WTC11 (cell line): Measurements from ENCODE around the gene RHBDL2. TPM values are rescaled to one million over a fixed set of nuclear protein-coding genes. Genes with fewer than 3 reads are reported as not detected.

Experiments used
- ATAC-seq: fragments of 200-7000 bp; cut with Tn5 transposase; 2 replicates; pipeline ENCODE4 v1.10.0; 2021; ENCODE audit warnings: mild to moderate bottlenecking, moderate library complexity
- CTCF ChIA-PET: fragments of 300-600 bp; sonication (Branson Sonifier 250); formaldehyde crosslinking; loops from one replicate; lab custom pipeline; 2021; ENCODE audit warnings: antibody characterized with exemption; lab: Charles Lee
- POLR2A ChIA-PET: fragments of 350-600 bp; sonication (Branson Sonifier 250); formaldehyde crosslinking; loops from one replicate; lab custom pipeline; 2021; ENCODE audit warnings: antibody characterized with exemption; lab: Charles Lee
- DNase-seq: peaks from one replicate; pipeline ENCODE4 v3.0.0; 2021; ENCODE audit warnings: low spot score
- H3K27ac Mint-ChIP-seq: 2 replicates; pipeline ENCODE4 v1.8.0; 2021; ENCODE audit warnings: mixed read lengths
- H3K27me3 Mint-ChIP-seq: 2 replicates; pipeline ENCODE4 v1.8.0; 2021; ENCODE audit warnings: low read depth, mild to moderate bottlenecking, moderate library complexity, mixed read lengths
- H3K36me3 Mint-ChIP-seq: 2 replicates; pipeline ENCODE4 v1.8.0; 2021; ENCODE audit warnings: mixed read lengths
- H3K4me1 Mint-ChIP-seq: 2 replicates; pipeline ENCODE4 v1.8.0; 2022; ENCODE audit warnings: mixed read lengths
- H3K4me3 Mint-ChIP-seq: 2 replicates; pipeline ENCODE4 v1.8.0; 2021; ENCODE audit warnings: mild to moderate bottlenecking, moderate library complexity, mixed read lengths
- H3K9me3 Mint-ChIP-seq: 2 replicates; pipeline ENCODE4 v1.8.0; 2021; ENCODE audit warnings: mixed read lengths
- ATF1 ChIP-seq: sonication (generic); formaldehyde crosslinking; IDR thresholded peaks from 2 replicates; pipeline ENCODE4 v1.8.1; 2023; ENCODE audit warnings: mild to moderate bottlenecking, moderate library complexity, missing genetic modification reagents
- CBFB ChIP-seq: sonication (generic); formaldehyde crosslinking; IDR thresholded peaks from 2 replicates; pipeline ENCODE4 v1.8.1; 2022; ENCODE audit warnings: mild to moderate bottlenecking, low read depth, missing genetic modification reagents
- EMX1 ChIP-seq: fragments of 250-450 bp; sonication (Bioruptor Pico); IDR thresholded peaks from 2 replicates; pipeline ENCODE4 v1.8.0; 2021; ENCODE audit warnings: mild to moderate bottlenecking
- MYBL2 ChIP-seq: sonication (generic); formaldehyde crosslinking; IDR thresholded peaks from 2 replicates; pipeline ENCODE4 v1.8.1; 2023; ENCODE audit warnings: mild to moderate bottlenecking, moderate library complexity, missing genetic modification reagents
- NR2C2 ChIP-seq: sonication (generic); formaldehyde crosslinking; IDR thresholded peaks from 2 replicates; pipeline ENCODE4 v1.8.0; 2022; ENCODE audit warnings: mild to moderate bottlenecking, missing genetic modification reagents
- PRRX2 ChIP-seq: fragments of 250-450 bp; sonication (Bioruptor Pico); IDR thresholded peaks from 2 replicates; pipeline ENCODE4 v1.8.0; 2021; ENCODE audit warnings: mild to moderate bottlenecking
- RELA ChIP-seq: sonication (generic); formaldehyde crosslinking; IDR thresholded peaks from 2 replicates; pipeline ENCODE4 v1.8.1; 2022; ENCODE audit warnings: missing genetic modification reagents, mild to moderate bottlenecking, borderline replicate concordance
- RORB ChIP-seq: fragments of 250-450 bp; sonication (Bioruptor Pico); IDR thresholded peaks from 2 replicates; pipeline ENCODE4 v1.9.0; 2021; ENCODE audit warnings: mild to moderate bottlenecking
- SMAD4 ChIP-seq: sonication (generic); formaldehyde crosslinking; IDR thresholded peaks from 2 replicates; pipeline ENCODE4 v1.8.0; 2022; ENCODE audit warnings: mild to moderate bottlenecking, missing genetic modification reagents
- SOX15 ChIP-seq: fragments of 250-450 bp; sonication (Bioruptor Pico); IDR thresholded peaks from 2 replicates; pipeline ENCODE4 v1.9.0; 2021; ENCODE audit warnings: mild to moderate bottlenecking
- ZNF317 ChIP-seq: sonication (generic); formaldehyde crosslinking; IDR thresholded peaks from 2 replicates; pipeline ENCODE4 v1.8.1; 2023; ENCODE audit warnings: low read depth, mild to moderate bottlenecking, moderate library complexity, missing genetic modification reagents, borderline replicate concordance
- ZNF671 ChIP-seq: fragments of 250-450 bp; sonication (Bioruptor Pico); IDR thresholded peaks from 2 replicates; pipeline ENCODE4 v1.8.0; 2021; ENCODE audit warnings: mild to moderate bottlenecking
- total RNA-seq: library from RNA; stranded (reverse); gene quantifications from 3 replicates; pipeline ENCODE4 v1.2.3, GENCODE V29; 2021
- TF ChIP-seq, protein P1 (sequence below): sonication (generic); formaldehyde crosslinking; IDR thresholded peaks from 2 replicates; pipeline ENCODE4 v1.8.1; 2022; ENCODE audit warnings: mild to moderate bottlenecking, moderate library complexity, missing genetic modification reagents
- TF ChIP-seq, protein P2 (sequence below): sonication (generic); formaldehyde crosslinking; IDR thresholded peaks from 2 replicates; pipeline ENCODE4 v1.8.1; 2022; ENCODE audit warnings: low read depth, missing genetic modification reagents, borderline replicate concordance
- TF ChIP-seq, protein P3 (sequence below): sonication (generic); formaldehyde crosslinking; IDR thresholded peaks from 2 replicates; pipeline ENCODE4 v1.8.1; 2022; ENCODE audit warnings: low read depth, mild to moderate bottlenecking, moderate library complexity, missing genetic modification reagents, borderline replicate concordance
- TF ChIP-seq, protein P4 (sequence below): sonication (generic); formaldehyde crosslinking; IDR thresholded peaks from 2 replicates; pipeline ENCODE4 v1.8.1; 2023; ENCODE audit warnings: mild to moderate bottlenecking, missing genetic modification reagents, borderline replicate concordance
- TF ChIP-seq, protein P5 (sequence below): sonication (generic); formaldehyde crosslinking; IDR thresholded peaks from 2 replicates; pipeline ENCODE4 v1.8.0; 2023; ENCODE audit warnings: missing genetic modification reagents
- TF ChIP-seq, protein P6 (sequence below): fragments of 250-450 bp; sonication (Bioruptor Pico); IDR thresholded peaks from 2 replicates; pipeline ENCODE4 v1.9.0; 2021; ENCODE audit warnings: mild to moderate bottlenecking, borderline replicate concordance

The RHBDL2 gene
- total RNA-seq, 1 experiment from 2014 or later, result 0.26 TPM

DNA sequence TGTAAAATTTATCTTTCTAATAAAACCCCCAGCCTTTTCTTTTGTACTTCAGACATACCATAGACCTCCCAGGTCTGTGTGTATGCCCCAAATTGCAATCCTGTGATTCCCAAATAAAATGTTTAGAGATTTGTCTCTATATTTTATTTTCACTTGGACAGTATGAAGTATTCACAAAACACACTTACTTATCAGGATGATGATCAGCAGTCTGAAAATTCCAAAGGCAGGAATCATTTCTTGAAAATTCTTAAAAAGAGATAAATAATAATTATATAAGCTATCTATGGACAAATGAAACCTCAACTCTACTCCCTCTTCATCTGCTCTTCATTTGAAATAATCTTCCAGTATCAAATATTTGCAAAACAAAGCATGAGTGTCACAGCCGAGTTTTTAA lies 48.7 kb downstream of the RHBDL2 start:
- Mint-ChIP-seq H3K36me3 (no peaks in the 10 kb centered on the region), H3K9me3 (no peaks in the 10 kb centered on the region), H3K27ac (no peak overlapping the region), H3K4me1 (peaks cover 6% of the 10 kb centered on the region), H3K4me3 (no peak overlapping the region), H3K27me3 (no peaks in the 10 kb centered on the region)
- CTCF ChIA-PET, result interaction anchor here (1.2 to 2.4 kb wide), 4 partner anchors 13 to 133 kb away, joined by 3 to 13 read pairs (median 4); partner anchors contain the start of gene NDUFS5
- POLR2A ChIA-PET, result interaction anchor here (1.1 kb wide), 1 partner anchor 114 kb away, joined by 5 read pairs; no protein-coding TSS in a partner anchor
- DNase-seq (no peak), ATAC-seq (no peak)
- TF ChIP-seq, protein P1, sequence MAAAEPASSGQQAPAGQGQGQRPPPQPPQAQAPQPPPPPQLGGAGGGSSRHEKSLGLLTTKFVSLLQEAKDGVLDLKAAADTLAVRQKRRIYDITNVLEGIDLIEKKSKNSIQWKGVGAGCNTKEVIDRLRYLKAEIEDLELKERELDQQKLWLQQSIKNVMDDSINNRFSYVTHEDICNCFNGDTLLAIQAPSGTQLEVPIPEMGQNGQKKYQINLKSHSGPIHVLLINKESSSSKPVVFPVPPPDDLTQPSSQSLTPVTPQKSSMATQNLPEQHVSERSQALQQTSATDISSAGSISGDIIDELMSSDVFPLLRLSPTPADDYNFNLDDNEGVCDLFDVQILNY (CRISPR knock-in tag), result no peak
- TF ChIP-seq, protein P2, sequence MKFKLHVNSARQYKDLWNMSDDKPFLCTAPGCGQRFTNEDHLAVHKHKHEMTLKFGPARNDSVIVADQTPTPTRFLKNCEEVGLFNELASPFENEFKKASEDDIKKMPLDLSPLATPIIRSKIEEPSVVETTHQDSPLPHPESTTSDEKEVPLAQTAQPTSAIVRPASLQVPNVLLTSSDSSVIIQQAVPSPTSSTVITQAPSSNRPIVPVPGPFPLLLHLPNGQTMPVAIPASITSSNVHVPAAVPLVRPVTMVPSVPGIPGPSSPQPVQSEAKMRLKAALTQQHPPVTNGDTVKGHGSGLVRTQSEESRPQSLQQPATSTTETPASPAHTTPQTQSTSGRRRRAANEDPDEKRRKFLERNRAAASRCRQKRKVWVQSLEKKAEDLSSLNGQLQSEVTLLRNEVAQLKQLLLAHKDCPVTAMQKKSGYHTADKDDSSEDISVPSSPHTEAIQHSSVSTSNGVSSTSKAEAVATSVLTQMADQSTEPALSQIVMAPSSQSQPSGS, result no peak
- no peak for TF ChIP-seq SOX15 (CRISPR knock-in tag)
- TF ChIP-seq MYBL2 (CRISPR knock-in tag), result no peak
- no peak for TF ChIP-seq ZNF671 (CRISPR knock-in tag)
- TF ChIP-seq, protein P3, sequence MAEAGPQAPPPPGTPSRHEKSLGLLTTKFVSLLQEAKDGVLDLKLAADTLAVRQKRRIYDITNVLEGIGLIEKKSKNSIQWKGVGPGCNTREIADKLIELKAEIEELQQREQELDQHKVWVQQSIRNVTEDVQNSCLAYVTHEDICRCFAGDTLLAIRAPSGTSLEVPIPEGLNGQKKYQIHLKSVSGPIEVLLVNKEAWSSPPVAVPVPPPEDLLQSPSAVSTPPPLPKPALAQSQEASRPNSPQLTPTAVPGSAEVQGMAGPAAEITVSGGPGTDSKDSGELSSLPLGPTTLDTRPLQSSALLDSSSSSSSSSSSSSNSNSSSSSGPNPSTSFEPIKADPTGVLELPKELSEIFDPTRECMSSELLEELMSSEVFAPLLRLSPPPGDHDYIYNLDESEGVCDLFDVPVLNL, result no peak
- no peak for TF ChIP-seq ATF1 (CRISPR knock-in tag)
- no peak for TF ChIP-seq RELA
- no peak for TF ChIP-seq EMX1 (CRISPR knock-in tag)
- TF ChIP-seq NR2C2 (CRISPR knock-in tag), result no peak
- no peak for TF ChIP-seq CBFB
- TF ChIP-seq, protein P4, sequence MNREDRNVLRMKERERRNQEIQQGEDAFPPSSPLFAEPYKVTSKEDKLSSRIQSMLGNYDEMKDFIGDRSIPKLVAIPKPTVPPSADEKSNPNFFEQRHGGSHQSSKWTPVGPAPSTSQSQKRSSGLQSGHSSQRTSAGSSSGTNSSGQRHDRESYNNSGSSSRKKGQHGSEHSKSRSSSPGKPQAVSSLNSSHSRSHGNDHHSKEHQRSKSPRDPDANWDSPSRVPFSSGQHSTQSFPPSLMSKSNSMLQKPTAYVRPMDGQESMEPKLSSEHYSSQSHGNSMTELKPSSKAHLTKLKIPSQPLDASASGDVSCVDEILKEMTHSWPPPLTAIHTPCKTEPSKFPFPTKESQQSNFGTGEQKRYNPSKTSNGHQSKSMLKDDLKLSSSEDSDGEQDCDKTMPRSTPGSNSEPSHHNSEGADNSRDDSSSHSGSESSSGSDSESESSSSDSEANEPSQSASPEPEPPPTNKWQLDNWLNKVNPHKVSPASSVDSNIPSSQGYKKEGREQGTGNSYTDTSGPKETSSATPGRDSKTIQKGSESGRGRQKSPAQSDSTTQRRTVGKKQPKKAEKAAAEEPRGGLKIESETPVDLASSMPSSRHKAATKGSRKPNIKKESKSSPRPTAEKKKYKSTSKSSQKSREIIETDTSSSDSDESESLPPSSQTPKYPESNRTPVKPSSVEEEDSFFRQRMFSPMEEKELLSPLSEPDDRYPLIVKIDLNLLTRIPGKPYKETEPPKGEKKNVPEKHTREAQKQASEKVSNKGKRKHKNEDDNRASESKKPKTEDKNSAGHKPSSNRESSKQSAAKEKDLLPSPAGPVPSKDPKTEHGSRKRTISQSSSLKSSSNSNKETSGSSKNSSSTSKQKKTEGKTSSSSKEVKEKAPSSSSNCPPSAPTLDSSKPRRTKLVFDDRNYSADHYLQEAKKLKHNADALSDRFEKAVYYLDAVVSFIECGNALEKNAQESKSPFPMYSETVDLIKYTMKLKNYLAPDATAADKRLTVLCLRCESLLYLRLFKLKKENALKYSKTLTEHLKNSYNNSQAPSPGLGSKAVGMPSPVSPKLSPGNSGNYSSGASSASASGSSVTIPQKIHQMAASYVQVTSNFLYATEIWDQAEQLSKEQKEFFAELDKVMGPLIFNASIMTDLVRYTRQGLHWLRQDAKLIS, result no peak
- no peak for TF ChIP-seq ZNF317 (CRISPR knock-in tag)
- no peak for TF ChIP-seq SMAD4 (CRISPR knock-in tag)
- TF ChIP-seq, protein P5, sequence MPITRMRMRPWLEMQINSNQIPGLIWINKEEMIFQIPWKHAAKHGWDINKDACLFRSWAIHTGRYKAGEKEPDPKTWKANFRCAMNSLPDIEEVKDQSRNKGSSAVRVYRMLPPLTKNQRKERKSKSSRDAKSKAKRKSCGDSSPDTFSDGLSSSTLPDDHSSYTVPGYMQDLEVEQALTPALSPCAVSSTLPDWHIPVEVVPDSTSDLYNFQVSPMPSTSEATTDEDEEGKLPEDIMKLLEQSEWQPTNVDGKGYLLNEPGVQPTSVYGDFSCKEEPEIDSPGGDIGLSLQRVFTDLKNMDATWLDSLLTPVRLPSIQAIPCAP, result no peak
- TF ChIP-seq, protein P6, sequence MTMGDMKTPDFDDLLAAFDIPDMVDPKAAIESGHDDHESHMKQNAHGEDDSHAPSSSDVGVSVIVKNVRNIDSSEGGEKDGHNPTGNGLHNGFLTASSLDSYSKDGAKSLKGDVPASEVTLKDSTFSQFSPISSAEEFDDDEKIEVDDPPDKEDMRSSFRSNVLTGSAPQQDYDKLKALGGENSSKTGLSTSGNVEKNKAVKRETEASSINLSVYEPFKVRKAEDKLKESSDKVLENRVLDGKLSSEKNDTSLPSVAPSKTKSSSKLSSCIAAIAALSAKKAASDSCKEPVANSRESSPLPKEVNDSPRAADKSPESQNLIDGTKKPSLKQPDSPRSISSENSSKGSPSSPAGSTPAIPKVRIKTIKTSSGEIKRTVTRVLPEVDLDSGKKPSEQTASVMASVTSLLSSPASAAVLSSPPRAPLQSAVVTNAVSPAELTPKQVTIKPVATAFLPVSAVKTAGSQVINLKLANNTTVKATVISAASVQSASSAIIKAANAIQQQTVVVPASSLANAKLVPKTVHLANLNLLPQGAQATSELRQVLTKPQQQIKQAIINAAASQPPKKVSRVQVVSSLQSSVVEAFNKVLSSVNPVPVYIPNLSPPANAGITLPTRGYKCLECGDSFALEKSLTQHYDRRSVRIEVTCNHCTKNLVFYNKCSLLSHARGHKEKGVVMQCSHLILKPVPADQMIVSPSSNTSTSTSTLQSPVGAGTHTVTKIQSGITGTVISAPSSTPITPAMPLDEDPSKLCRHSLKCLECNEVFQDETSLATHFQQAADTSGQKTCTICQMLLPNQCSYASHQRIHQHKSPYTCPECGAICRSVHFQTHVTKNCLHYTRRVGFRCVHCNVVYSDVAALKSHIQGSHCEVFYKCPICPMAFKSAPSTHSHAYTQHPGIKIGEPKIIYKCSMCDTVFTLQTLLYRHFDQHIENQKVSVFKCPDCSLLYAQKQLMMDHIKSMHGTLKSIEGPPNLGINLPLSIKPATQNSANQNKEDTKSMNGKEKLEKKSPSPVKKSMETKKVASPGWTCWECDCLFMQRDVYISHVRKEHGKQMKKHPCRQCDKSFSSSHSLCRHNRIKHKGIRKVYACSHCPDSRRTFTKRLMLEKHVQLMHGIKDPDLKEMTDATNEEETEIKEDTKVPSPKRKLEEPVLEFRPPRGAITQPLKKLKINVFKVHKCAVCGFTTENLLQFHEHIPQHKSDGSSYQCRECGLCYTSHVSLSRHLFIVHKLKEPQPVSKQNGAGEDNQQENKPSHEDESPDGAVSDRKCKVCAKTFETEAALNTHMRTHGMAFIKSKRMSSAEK (CRISPR knock-in tag), result no peak
- TF ChIP-seq PRRX2, result no peak
- no peak for TF ChIP-seq RORB (CRISPR knock-in tag)
